Measurements from ENCODE around the gene FAM3C.

Gene FAM3C

GRCh38 chr7:121307021-121307574 lies 89.0 kb downstream of the FAM3C start:
- TF ChIP-seq CSDC2 (CRISPR knock-in tag; IDR thresholded peaks at IDR 0.05): no peak
- no peak for TF ChIP-seq ZC3H10 (CRISPR knock-in tag; IDR thresholded peaks at IDR 0.05)
- no peak for TF ChIP-seq TOX (CRISPR knock-in tag; IDR thresholded peaks at IDR 0.05; ENCODE audit: borderline replicate concordance)
- TF ChIP-seq ZFP30 (CRISPR knock-in tag; IDR thresholded peaks at IDR 0.05): no peak
- TF ChIP-seq ZNF8 (CRISPR knock-in tag; IDR thresholded peaks at IDR 0.05): no peak
- no peak for TF ChIP-seq OSR1 (CRISPR knock-in tag; IDR thresholded peaks at IDR 0.05)
- TF ChIP-seq POU6F1 (CRISPR knock-in tag; IDR thresholded peaks at IDR 0.05; ENCODE audit: borderline replicate concordance, low read depth): no peak
- no peak for TF ChIP-seq BACH2 (CRISPR knock-in tag; IDR thresholded peaks at IDR 0.05; ENCODE audit: borderline replicate concordance)
- no peak for ATAC-seq

GRCh38 chr7:121306565-121306964 lies 89.5 kb downstream of the FAM3C start:
- peak; percentile 41; the same call in 1 of the 2 replicates for TF ChIP-seq TCF4 (CRISPR knock-in tag; IDR thresholded peaks at IDR 0.05; ENCODE audit: borderline replicate concordance)
- no peak for TF ChIP-seq CSRNP3 (CRISPR knock-in tag; IDR thresholded peaks at IDR 0.05)
- ATAC-seq: no peak

- no peak for ATAC-seq
- no peak for TF ChIP-seq POU6F1 (CRISPR knock-in tag; IDR thresholded peaks at IDR 0.05; ENCODE audit: borderline replicate concordance, low read depth)
- no peak for TF ChIP-seq ARNTL (CRISPR knock-in tag; IDR thresholded peaks at IDR 0.05; ENCODE audit: borderline replicate concordance, low read depth)
- no peak for TF ChIP-seq CSRNP3 (CRISPR knock-in tag; IDR thresholded peaks at IDR 0.05)
- TF ChIP-seq CSDC2 (CRISPR knock-in tag; IDR thresholded peaks at IDR 0.05): no peak
- no peak for TF ChIP-seq OSR1 (CRISPR knock-in tag; IDR thresholded peaks at IDR 0.05)
- TF ChIP-seq ZC3H10 (CRISPR knock-in tag; IDR thresholded peaks at IDR 0.05): no peak
- no peak for TF ChIP-seq ZNF565 (CRISPR knock-in tag; conservative IDR thresholded peaks at IDR 0.05; ENCODE audit: low read depth)
- no peak for TF ChIP-seq ZFP30 (CRISPR knock-in tag; IDR thresholded peaks at IDR 0.05)
- no peak for TF ChIP-seq BACH2 (CRISPR knock-in tag; IDR thresholded peaks at IDR 0.05; ENCODE audit: borderline replicate concordance)
- no peak for TF ChIP-seq TSHZ2 (CRISPR knock-in tag; IDR thresholded peaks at IDR 0.05)
- no peak for TF ChIP-seq SNAI2 (CRISPR knock-in tag; IDR thresholded peaks at IDR 0.05)
- no peak for TF ChIP-seq PPARA (CRISPR knock-in tag; IDR thresholded peaks at IDR 0.05; ENCODE audit: borderline replicate concordance)
- TF ChIP-seq GLIS3 (CRISPR knock-in tag; IDR thresholded peaks at IDR 0.05): no peak
- TF ChIP-seq ISL1 (CRISPR knock-in tag; IDR thresholded peaks at IDR 0.05): no peak
- TF ChIP-seq ESRRG (CRISPR knock-in tag; IDR thresholded peaks at IDR 0.05): no peak
- TF ChIP-seq PATZ1 (CRISPR knock-in tag; IDR thresholded peaks at IDR 0.05; ENCODE audit: borderline replicate concordance): no peak
Measured at GRCh38 chr7:121305109-121305508, 91.0 kb downstream of the FAM3C start.

Measured in SK-N-SH treated with all-trans-retinoic acid at 6 μM for 48 hours (cell line).